GM12874 (cell line): Measurements from ENCODE around the gene TASOR.

ENCODE experiments used
- CTCF ChIP-seq: IDR thresholded peaks from 2 replicates; pipeline ENCODE4 v1.5.1; 2011; ENCODE audit warnings: low read depth, mild to moderate bottlenecking, control low read depth, low read length, moderate library complexity; ENCODE audit not compliant: insufficient read depth

TASOR gene

GRCh38 chr3:56683122-56683817, at the start of gene TASOR:
TSS of gene TASOR (minus strand) at chr3:56683265. CDS start at chr3:56683006, 259 bp downstream.
- no peak for TF ChIP-seq CTCF

- no peak for TF ChIP-seq CTCF
Measured at GRCh38 chr3:56732109-56732508, 49.0 kb upstream of the TASOR start.

- TF ChIP-seq CTCF = no peak
Measured at GRCh38 chr3:56725175-56725574, 42.1 kb upstream of the TASOR start.

GRCh38 chr3:56724676-56725075, 41.6 kb upstream of the TASOR start:
- TF ChIP-seq CTCF = no peak

- no peak for TF ChIP-seq CTCF
Measured at GRCh38 chr3:56720849-56721248, 37.8 kb upstream of the TASOR start.

GRCh38 chr3:56711344-56711743, 28.3 kb upstream of the TASOR start:
- TF ChIP-seq CTCF = no peak

GRCh38 chr3:56706629-56707028, 23.6 kb upstream of the TASOR start:
- TF ChIP-seq CTCF = no peak
